CD4-positive, alpha-beta T cell treated with Interleukin-1 beta for 1 hour (primary cell): Measurements from ENCODE around the gene ATP2C2.
"Not testable (repeated sequence)": the region's sequence is repeated elsewhere in the genome, so short reads cannot be mapped to it uniquely, and the experiment has no call there.

Source experiments
- DNase-seq, 2 donors: peaks; one replicate each; pipeline ENCODE4 v3.0.0-alpha.2; 2020 to 2022

The ATP2C2 gene, protein sequence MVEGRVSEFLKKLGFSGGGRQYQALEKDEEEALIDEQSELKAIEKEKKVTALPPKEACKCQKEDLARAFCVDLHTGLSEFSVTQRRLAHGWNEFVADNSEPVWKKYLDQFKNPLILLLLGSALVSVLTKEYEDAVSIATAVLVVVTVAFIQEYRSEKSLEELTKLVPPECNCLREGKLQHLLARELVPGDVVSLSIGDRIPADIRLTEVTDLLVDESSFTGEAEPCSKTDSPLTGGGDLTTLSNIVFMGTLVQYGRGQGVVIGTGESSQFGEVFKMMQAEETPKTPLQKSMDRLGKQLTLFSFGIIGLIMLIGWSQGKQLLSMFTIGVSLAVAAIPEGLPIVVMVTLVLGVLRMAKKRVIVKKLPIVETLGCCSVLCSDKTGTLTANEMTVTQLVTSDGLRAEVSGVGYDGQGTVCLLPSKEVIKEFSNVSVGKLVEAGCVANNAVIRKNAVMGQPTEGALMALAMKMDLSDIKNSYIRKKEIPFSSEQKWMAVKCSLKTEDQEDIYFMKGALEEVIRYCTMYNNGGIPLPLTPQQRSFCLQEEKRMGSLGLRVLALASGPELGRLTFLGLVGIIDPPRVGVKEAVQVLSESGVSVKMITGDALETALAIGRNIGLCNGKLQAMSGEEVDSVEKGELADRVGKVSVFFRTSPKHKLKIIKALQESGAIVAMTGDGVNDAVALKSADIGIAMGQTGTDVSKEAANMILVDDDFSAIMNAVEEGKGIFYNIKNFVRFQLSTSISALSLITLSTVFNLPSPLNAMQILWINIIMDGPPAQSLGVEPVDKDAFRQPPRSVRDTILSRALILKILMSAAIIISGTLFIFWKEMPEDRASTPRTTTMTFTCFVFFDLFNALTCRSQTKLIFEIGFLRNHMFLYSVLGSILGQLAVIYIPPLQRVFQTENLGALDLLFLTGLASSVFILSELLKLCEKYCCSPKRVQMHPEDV

GRCh38 chr16:84368308-84368996, at the start of gene ATP2C2:
ATP2C2 (plus strand) TSS chr16:84368538; CDS start chr16:84368616, 78 bp downstream.
- no peak for DNase-seq

DNA sequence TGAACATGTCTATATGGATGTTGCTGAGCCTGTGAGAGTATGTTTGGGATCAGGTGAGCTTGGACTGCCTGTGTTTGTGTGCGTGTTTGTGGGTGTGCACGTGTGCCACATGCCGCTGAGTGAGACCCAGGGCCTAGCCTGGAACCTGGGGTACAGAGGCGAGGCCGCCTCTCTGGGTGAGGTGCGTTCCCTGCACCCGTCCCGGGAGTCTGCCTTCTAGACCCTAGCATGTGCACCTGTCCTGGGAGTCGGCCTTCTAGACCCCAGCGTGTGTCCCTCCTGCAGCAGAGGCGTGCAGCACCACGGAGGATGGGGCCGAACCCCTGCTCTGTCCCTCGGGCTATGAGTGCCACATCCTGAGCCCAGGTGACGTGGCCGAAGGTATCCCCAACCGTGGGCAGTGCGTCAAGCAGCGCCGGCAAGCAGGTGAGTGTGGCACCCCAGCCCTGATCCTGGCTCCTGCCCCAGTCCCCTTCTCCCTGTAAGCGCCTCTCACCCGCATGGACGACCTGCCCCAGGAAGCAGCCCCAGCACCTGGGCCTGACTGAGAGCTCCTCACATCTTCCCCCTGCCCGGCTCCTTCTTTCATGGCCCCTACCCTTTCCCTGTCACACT, 49.1 kb upstream of the ATP2C2 start:
- DNase-seq, result no peak

DNA sequence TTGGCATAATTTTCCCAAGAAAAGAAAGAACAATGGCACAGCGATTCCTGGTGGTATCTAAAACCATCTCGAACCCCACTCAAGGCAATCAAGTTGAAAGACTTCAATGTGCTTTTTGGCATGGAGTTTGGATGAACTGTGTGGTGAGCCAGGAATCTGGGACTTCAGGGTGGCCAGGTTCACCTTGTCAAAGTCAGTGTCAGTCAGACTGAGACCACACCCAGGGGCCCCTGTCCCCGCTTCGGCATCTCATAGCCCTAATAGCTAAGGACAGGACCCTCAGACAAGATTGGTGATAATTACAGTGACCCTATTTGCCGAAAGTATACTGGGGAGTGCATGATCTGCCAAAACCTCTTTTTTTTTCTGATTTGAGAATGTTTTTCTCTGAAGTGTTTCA, 47.8 kb upstream of the ATP2C2 start:
- no peak for DNase-seq

GRCh38 chr16:84321932-84322331, 46.4 kb upstream of the ATP2C2 start:
- no peak for DNase-seq

DNA sequence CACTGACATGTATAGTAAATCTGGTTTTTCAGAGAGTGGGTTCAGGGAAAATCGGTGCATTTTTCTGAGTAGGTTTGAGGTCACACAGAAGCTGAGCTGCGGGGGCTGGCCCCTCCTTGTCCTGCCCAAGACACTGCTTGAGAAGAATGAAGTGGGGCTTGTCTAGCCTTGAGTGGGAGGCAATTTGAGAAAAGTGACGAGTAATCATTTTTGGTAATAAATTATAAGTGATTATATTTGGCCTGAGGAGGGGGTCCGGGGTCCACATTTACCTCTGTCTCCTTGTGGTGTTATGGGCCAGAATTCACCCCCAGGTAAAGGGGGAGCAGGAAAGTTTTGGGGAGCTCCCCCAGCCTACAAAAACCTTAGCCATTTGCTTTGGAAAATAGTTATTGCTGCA, 45.6 kb upstream of the ATP2C2 start:
- DNase-seq, result no peak

GRCh38 chr16:84323606-84324005, 44.7 kb upstream of the ATP2C2 start:
- no peak for DNase-seq

GRCh38 chr16:84324434-84325262, 43.7 kb upstream of the ATP2C2 start:
- no peak for DNase-seq

DNA sequence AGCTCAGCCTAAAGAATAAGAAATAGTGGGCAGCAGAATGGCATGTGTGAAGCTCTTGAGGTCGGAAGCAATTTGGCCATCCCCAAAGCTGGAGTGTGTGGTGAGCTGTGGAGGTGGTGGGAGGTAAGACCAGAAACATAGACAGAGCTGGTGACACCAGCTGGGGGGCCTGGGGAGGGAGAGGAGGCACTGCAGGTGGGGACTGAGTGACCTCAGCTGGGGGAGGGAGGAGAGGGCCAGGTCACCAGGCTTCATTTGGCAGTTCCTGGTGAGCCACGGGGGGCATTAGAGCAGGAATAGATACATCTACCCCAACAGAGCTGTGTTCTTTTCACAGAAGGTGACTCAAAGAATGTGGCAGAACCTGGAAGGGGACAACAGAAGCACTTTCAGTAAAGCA, 41.8 kb upstream of the ATP2C2 start:
- no peak for DNase-seq

DNA sequence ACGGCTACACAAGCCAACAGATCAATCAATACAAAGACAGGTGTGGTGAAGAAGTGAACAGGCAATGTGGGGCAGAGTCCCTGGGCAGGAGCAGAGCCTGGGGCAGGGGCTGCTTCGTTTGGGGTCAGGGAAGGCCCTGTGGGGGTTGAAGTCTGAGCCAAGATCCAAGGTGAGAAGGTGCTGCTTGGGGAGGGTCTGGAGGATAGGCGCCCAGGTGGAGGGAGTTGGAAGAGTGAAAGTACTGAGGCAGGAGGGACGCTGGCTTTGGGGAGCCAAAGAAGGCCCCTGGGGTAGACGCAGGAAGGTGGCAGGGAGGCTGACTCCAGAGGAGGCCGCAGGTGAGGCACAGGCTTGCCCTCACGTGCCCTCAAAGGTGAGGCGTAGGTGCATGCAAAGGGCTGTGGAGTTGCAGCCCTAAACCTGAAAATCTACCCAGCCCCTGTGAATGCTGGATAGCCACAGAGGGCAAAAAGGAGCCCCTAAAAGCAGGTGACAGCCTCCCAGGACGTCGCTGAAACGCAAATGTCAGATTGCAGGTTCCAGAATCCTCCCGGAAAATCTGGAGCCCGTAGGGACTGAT, 40.3 kb upstream of the ATP2C2 start:
- DNase-seq, result no peak

DNA sequence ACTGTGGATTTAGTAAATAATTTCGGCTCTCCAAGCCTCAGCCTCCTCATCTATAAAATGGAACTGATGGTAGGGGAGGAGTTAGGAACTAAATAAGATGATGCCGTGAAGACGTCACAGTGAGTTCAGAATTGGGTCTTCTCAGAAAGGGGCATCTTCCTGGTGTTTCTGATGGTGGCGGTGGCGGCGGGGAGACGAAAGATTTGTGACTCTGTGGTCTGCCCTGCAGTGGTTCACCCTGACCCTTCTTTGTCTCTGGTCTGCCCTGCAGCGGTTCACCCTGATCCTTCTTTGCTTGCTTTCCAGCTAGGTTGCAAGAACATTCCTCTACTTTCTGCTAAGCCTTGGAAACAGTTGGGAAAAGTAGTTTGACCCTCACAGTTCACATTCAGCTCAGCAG, 39.3 kb upstream of the ATP2C2 start:
- no peak for DNase-seq

DNA sequence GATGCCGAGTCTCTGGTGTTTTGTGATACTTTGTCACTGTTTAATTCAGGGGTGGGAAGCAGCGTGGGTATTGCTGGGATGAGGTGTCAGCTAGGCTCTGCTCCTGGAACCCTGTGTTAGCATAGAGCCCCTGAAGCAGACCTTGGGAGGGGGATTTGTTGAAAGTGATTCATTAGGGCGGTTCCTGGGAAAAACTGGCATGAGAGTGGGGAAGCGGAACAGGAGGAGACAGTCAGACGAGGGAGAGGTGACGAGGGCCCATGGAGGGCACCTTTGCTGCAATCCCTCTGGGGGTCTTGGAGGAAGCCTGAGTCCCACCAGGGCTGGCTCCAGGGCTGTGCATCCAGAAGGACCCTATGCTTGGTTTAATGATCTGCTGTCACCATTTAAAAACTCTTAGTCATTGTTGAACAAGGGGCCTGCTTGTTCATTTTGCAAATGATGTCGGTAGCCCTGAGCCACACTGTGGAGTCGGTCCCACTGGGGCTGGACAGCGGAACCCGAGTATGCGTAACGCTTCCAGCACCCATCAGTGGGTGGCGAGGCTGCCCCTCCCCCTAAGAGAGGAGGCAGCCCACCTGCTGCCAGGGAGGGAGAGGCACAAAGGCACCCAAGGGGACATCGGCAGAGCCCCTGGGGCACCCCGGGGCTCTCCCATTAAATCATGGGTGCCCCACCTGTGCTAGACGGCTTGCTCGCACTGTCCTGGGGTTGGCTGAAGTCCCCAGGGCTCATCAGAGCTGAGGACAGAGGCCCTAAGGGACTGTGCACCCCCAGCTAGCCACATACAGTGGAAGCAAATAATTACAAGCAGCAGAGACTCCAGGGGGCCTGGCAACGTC, 38.3 kb upstream of the ATP2C2 start:
- DNase-seq, result no peak

DNA sequence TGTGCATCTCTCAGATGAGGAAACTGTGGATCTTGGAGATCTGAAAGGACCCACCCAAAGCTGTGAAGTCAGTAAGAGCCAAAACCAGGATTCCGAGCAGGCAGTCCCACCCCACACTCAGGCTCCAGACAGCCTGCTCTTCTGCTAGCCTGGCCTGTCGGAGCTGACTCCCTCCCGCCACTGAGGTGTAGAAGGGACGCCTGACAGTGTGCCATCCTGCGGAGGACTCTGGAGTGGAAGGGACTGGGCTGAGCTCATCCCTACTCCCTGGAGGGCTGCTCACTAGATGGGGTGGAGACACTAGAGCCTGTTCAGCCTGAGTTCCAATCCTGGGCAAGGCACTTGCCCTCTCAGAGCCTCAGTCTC, 37.7 kb upstream of the ATP2C2 start:
- DNase-seq, result no peak

DNA sequence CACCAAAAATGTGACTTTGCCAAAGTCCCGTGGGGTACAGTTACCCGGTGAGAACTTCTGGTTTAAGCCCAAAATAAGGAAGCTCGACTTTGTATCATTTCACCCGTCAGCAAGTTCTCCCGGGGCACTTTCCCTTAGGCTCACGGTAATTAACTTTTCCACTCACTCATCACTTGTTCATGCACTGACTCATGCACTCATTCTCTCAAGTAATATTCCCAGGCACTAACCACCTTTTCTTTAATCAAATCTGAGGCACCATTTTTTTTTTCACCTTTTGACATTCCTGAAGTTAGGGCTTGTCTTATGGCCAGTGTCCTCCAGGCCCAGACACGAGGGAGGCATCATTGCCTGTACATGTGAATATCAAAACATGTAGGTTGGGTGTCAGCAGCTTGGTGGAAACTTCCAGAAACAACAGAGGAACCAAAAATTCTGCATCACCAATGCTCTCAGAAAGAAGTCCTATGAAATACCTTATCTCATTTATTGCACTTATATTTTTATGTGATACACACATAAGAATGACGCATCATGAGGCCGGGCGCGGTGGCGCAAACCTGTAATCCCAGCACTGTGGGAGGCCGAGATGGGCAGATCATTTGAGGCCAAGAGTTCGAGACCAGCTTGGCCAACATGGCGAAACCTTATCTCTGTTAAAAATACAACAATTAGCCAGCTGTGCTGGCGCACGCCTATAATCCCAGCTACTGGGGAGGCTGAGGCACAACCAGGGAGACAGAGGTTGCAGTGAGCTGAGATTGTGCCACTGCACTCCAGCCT, 36.1 kb upstream of the ATP2C2 start:
- no peak for DNase-seq

DNA sequence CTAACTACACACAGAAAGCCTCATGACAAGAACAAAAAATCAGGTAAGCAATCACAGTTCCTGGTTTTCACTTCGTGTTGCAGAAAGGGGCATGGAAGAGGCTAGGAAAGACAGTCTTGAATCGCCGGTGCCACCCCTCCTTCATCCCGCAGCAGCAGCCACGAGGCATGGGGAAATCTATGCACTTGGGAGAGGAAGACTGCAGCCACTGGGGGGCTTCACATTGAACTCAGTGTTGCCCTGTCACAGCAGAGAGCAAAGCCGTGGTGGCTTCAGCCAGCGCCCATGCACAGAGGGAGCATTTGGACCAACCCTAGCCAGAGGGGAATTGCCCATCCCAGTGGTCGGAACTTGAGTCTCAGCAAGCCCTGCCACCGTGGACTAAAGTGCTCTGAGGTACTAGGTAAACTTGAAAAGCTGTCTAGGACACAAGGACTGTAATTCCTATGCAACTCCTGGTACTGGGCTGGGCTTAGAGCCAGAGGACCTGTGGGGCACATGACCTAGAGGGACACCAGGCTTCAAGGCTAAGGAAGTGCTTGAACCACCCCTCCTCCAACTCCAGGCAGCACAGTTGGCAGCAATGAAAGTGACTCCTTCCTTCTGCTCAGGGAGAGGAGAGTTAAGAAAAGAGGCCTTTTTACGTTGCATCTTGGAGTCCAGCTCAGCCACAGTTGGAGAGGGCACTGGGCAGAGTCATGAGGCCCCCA, 35.2 kb upstream of the ATP2C2 start:
- DNase-seq, result no peak

DNA sequence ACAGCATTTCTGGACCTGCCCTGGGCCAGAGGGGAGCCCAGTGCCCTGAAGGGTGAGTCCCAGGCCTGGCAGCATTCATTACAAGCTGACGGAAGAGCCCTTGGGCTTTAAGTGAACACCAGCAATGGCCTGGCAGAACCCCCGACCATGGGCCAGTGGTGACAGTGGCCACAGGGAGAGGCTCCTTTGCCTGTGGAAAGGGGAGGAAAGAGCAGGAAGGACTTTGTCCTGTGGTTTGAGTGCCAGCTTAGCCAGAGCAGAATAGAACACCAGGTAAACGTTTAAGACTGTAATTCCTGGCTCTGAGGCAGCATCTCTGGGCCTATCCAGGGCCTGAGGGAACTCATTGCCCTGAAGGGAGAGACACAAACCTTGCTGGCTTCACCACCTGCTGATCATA, 34.3 kb upstream of the ATP2C2 start:
- no peak for DNase-seq

DNA sequence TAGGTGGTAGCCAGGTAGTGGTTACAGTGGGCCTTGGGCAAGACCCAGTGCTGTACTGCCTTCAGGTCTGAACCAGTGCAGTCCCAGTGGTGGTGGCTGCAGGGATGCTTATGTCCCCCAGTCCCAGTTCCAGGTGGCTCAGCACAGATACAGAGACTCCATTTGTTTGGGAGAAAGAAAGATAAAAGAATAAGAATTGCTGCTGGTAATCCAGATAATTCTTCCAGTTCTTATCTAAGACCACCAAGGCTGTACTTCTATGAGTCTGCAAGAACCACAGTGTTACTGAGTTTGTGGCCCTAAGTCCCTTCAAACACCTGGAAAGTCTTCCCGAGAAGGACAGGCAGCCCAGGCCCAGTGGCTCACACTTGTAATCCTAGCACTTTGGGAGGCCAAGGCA, 33.9 kb upstream of the ATP2C2 start:
- no peak for DNase-seq

DNA sequence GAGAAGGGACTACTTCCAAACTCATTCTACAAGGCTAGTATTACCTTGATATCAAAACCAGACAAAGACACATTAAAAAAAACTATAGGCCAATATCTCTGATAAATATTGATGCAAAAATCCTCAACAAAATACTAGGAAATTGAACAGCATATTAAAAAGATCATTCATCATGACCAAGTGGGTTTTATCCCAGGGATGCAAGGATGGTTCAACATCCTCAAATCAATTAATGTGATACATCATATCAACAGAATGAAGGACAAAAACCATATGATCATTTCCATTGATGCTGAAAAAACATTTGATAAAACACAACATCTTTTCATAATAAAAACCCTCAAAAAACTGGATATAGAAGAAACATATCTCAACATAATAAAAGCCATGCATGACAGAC, 31.1 kb upstream of the ATP2C2 start:
- DNase-seq, result not testable (repeated sequence)

DNA sequence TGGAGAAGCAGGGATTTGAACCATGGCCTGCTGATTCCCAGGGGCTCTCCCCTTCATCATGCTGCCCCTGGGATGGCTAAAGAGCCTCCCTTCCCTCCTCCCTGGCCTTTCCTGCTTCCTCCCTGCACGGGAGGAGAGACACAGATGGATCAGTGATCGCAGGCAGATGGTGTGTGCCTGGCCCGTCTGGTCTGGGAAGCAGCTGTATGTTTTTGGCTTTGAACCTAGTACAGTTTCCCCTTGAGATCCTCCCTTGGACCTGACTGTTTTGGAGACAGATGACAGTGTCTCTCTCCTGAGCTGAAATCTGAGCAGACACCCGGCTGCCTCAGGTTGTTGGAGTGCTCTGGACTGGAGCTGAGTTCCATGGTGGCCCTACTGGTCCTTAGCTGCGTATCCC, 29.0 kb upstream of the ATP2C2 start:
- DNase-seq, result no peak

DNA sequence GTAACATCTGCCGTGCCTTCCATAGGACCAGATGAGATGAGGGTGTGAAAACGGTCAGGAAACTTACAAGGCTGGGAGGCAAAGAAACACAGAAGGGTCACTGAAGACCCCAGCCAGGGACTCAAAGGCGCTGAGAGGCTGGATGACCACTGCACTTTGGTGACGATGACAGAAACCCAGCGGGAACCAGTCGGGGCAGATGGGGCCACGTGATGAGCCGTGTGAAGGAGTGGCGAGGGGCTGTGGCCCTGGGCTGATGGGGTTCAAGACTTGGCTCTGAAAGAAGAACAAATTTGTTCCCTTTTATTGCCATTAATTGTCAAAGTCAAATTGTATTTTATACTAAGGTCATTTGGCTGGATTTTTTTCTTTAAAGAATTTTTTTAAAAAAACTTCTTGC, 28.6 kb upstream of the ATP2C2 start:
- no peak for DNase-seq
